H1 (cell line): ENCODE data around the gene CLDN16. TPM values are rescaled to one million over a fixed set of nuclear protein-coding genes. Genes with fewer than 3 reads are reported as not detected.

Source experiments
- CTCF ChIA-PET: fragments of 300-600 bp; sonication (Branson Sonifier 250); formaldehyde crosslinking; loops from one replicate; lab custom pipeline; 2021; ENCODE audit not compliant: partially characterized antibody; lab: Charles Lee
- POLR2A ChIA-PET: fragments of 300-600 bp; sonication (Branson Sonifier 250); formaldehyde crosslinking; loops from one replicate; lab custom pipeline; 2021; ENCODE audit warnings: inconsistent platforms; ENCODE audit not compliant: partially characterized antibody; lab: Charles Lee
- DNase-seq, 2 experiments: peaks; one replicate each; pipeline versions ENCODE4 v3.0.0 to v3.0.0-alpha.2; 2010 to 2022; ENCODE audit warnings: low spot score in 2 of 2, low read depth in 1 of 2, mixed read lengths in 1 of 2
- FAIRE-seq: peaks from 2 replicates; lab custom pipeline; 2011; peaks lifted over from hg19 to GRCh38; lab: Jason Lieb, UNC
- H2AFZ ChIP-seq: 2 replicates; pipeline ENCODE4 v1.8.1; 2012; ENCODE audit warnings: low read length, inconsistent platforms
- H2AK5ac ChIP-seq: 2 replicates; pipeline ENCODE4 v1.6.1; 2013; ENCODE audit warnings: low read depth, low read length
- H2BK120ac ChIP-seq: replicated peaks from 2 replicates; pipeline ENCODE3; 2013; ENCODE audit warnings: low read depth, low read length, inconsistent platforms
- H2BK12ac ChIP-seq: 2 replicates; pipeline ENCODE4 v1.6.1; 2013; ENCODE audit warnings: low read depth, low read length
- H2BK15ac ChIP-seq: 2 replicates; pipeline ENCODE4 v1.6.1; 2013; ENCODE audit warnings: low read length
- H2BK20ac ChIP-seq: 2 replicates; pipeline ENCODE4 v1.6.1; 2013; ENCODE audit warnings: low read length
- H2BK5ac ChIP-seq: 2 replicates; pipeline ENCODE4 v1.6.1; 2013; ENCODE audit warnings: low read depth, low read length
- H3K14ac ChIP-seq: 2 replicates; pipeline ENCODE4 v1.6.1; 2013; ENCODE audit warnings: inconsistent platforms; ENCODE audit not compliant: insufficient read length
- H3K18ac ChIP-seq: 2 replicates; pipeline ENCODE4 v1.6.1; 2013; ENCODE audit warnings: low read length; ENCODE audit errors: extremely low read depth
- H3K23ac ChIP-seq: 2 replicates; pipeline ENCODE4 v1.6.1; 2013; ENCODE audit warnings: inconsistent platforms; ENCODE audit not compliant: insufficient read length
- H3K23me2 ChIP-seq: 2 replicates; pipeline ENCODE4 v1.6.1; 2013; ENCODE audit warnings: low read depth, low read length
- H3K27ac ChIP-seq: 2 replicates; pipeline ENCODE4 v1.6.1; 2011; ENCODE audit warnings: low read depth, low read length, inconsistent platforms
- H3K27me3 ChIP-seq, 4 experiments: replicated peaks in 1 of 4; 1 replicate in 1 of 4; 2 replicates in 3 of 4; pipeline versions ENCODE4 v1.6.1 to v1.8.1; 2011 to 2013; ENCODE audit warnings: low read length in 3 of 4, mild to moderate bottlenecking in 3 of 4, inconsistent platforms in 2 of 4, mixed read lengths in 2 of 4, moderate library complexity in 1 of 4; ENCODE audit not compliant: control insufficient read depth in 3 of 4, insufficient read depth in 3 of 4; ENCODE audit errors: extremely low read depth in 1 of 4
- H3K36me3 ChIP-seq, 4 experiments: 2 replicates each; pipeline versions ENCODE4 v1.6.1 to v1.8.1; 2011 to 2013; ENCODE audit warnings: mild to moderate bottlenecking in 4 of 4, low read length in 3 of 4, moderate library complexity in 2 of 4, control low read depth in 1 of 4, inconsistent platforms in 1 of 4; ENCODE audit not compliant: insufficient read depth in 4 of 4, control insufficient read depth in 2 of 4
- H3K4ac ChIP-seq: replicated peaks from 2 replicates; pipeline ENCODE3; 2013; ENCODE audit warnings: low read length, low read depth, mixed read lengths, inconsistent platforms; ENCODE audit not compliant: insufficient read length
- H3K4me1 ChIP-seq, 4 experiments: replicated peaks in 1 of 4; 1 replicate in 1 of 4; 2 replicates in 3 of 4; pipeline versions ENCODE4 v1.6.1 to v1.8.1; 2011 to 2013; ENCODE audit warnings: low read length in 3 of 4, inconsistent platforms in 2 of 4, mixed read lengths in 1 of 4; ENCODE audit not compliant: insufficient read depth in 4 of 4, control insufficient read depth in 3 of 4
- H3K4me2 ChIP-seq, 2 experiments: 2 replicates each; pipeline versions ENCODE4 v1.6.1 to v1.8.1; 2011 to 2013; ENCODE audit warnings: low read depth in 2 of 2, low read length in 2 of 2, control low read depth in 1 of 2, inconsistent platforms in 1 of 2, mild to moderate bottlenecking in 1 of 2; ENCODE audit not compliant: insufficient read depth in 1 of 2
- H3K4me3 ChIP-seq, 4 experiments: fragments of 200-600, 300-600 bp in 1 of 4; sonication (generic), shearing (Covaris generic), sonication (Bioruptor Twin) in 1 of 4; 2 replicates each; pipeline versions ENCODE4 v1.5.1 to v1.8.1; 2011 to 2016; ENCODE audit warnings: low read length in 4 of 4, low read depth in 3 of 4, control low read depth in 2 of 4, inconsistent platforms in 2 of 4, mild to moderate bottlenecking in 2 of 4, mixed read lengths in 1 of 4, moderate library complexity in 1 of 4; ENCODE audit not compliant: insufficient read depth in 2 of 4; ENCODE audit errors: extremely low read depth in 1 of 4
- H3K56ac ChIP-seq: replicated peaks from 2 replicates; pipeline ENCODE3; 2013; ENCODE audit warnings: low read depth, mild to moderate bottlenecking, mixed read lengths, low read length, inconsistent platforms; ENCODE audit not compliant: insufficient read length
- H3K79me1 ChIP-seq: 2 replicates; pipeline ENCODE4 v1.6.1; 2013; ENCODE audit warnings: low read depth, low read length, control low read depth
- H3K79me2 ChIP-seq, 2 experiments: 2 replicates each; pipeline versions ENCODE4 v1.6.1 to v1.8.1; 2012 to 2013; ENCODE audit warnings: low read length in 2 of 2, mild to moderate bottlenecking in 2 of 2, inconsistent platforms in 1 of 2; ENCODE audit not compliant: insufficient read depth in 2 of 2, control insufficient read depth in 1 of 2
- H3K9ac ChIP-seq, 4 experiments: replicated peaks in 1 of 4; 1 replicate in 1 of 4; 2 replicates in 3 of 4; pipeline versions ENCODE4 v1.6.1 to v1.8.1; 2011 to 2013; ENCODE audit warnings: low read depth in 3 of 4, low read length in 3 of 4, control low read depth in 2 of 4, mild to moderate bottlenecking in 2 of 4, moderate library complexity in 2 of 4, inconsistent platforms in 1 of 4; ENCODE audit errors: extremely low read depth in 1 of 4
- H3K9me3 ChIP-seq, 2 experiments: 2 replicates each; pipeline versions ENCODE4 v1.6.1 to v1.8.1; 2012 to 2013; ENCODE audit warnings: mild to moderate bottlenecking in 2 of 2, moderate library complexity in 2 of 2, control low read depth in 1 of 2, inconsistent platforms in 1 of 2, low read depth in 1 of 2, low read length in 1 of 2, mixed read lengths in 1 of 2; ENCODE audit not compliant: insufficient read depth in 2 of 2
- H4K20me1 ChIP-seq, 2 experiments: replicated peaks in 1 of 2; 2 replicates each; pipeline versions ENCODE3 to v1.8.1; 2011 to 2013; ENCODE audit warnings: inconsistent platforms in 2 of 2, low read length in 2 of 2, mild to moderate bottlenecking in 1 of 2; ENCODE audit not compliant: insufficient read depth in 2 of 2, control insufficient read depth in 1 of 2
- H4K5ac ChIP-seq: 2 replicates; pipeline ENCODE4 v1.6.1; 2013; ENCODE audit warnings: low read length, low read depth, mixed read lengths, inconsistent platforms; ENCODE audit not compliant: insufficient read length
- H4K8ac ChIP-seq: 2 replicates; pipeline ENCODE4 v1.8.0; 2013; ENCODE audit warnings: mild to moderate bottlenecking, moderate library complexity, low read length, inconsistent platforms; ENCODE audit not compliant: insufficient read depth; ENCODE audit errors: extremely low read depth
- H4K91ac ChIP-seq: replicated peaks from 2 replicates; pipeline ENCODE3; 2013; ENCODE audit warnings: low read length, mixed read lengths, inconsistent platforms; ENCODE audit not compliant: insufficient read length
- BACH1 ChIP-seq: IDR thresholded peaks from 2 replicates; pipeline ENCODE4 v1.6.1; 2012; ENCODE audit warnings: low read length, improper control_type of control experiment
- BRCA1 ChIP-seq: IDR thresholded peaks from 2 replicates; pipeline ENCODE4 v1.6.1; 2012; ENCODE audit warnings: low read depth, low read length, improper control_type of control experiment
- CTBP2 ChIP-seq: IDR thresholded peaks from 2 replicates; pipeline ENCODE4 v1.7.0; 2011; ENCODE audit warnings: borderline replicate concordance, mild to moderate bottlenecking, moderate library complexity, mixed read lengths, low read length; ENCODE audit not compliant: insufficient read depth, insufficient read length
- EP300 ChIP-seq, 2 experiments: IDR thresholded peaks; 1 replicate in 1 of 2; 2 replicates in 1 of 2; pipeline ENCODE4 v1.6.1; 2011 to 2012; ENCODE audit warnings: low read depth in 2 of 2, low read length in 2 of 2, mild to moderate bottlenecking in 2 of 2, borderline replicate concordance in 1 of 2, inconsistent platforms in 1 of 2, moderate library complexity in 1 of 2
- JUND ChIP-seq: IDR thresholded peaks from 2 replicates; pipeline ENCODE4 v1.6.1; 2011; ENCODE audit warnings: mild to moderate bottlenecking, improper control_type of control experiment, low read length
- SIX5 ChIP-seq: IDR thresholded peaks from 2 replicates; pipeline ENCODE4 v1.6.1; 2011; ENCODE audit warnings: mild to moderate bottlenecking, low read depth, low read length
- TCF12 ChIP-seq: IDR thresholded peaks from 2 replicates; pipeline ENCODE4 v1.6.1; 2011; ENCODE audit warnings: low read depth, mild to moderate bottlenecking, low read length
- WGBS, 2 experiments: shearing (Covaris generic) in 1 of 2; methylation state at CpG; one replicate each; pipeline versions ENCODE4 v1.1.6 to v1.1.7; 2013 to 2015; ENCODE audit warnings: low lambda C conversion rate in 2 of 2, mixed read lengths in 2 of 2, inconsistent platforms in 1 of 2, low coverage in 1 of 2, missing lambda C conversion rate in 1 of 2; ENCODE audit not compliant: insufficient replicate concordance in 2 of 2, insufficient coverage in 1 of 2, insufficient read length in 1 of 2; ENCODE audit errors: extremely low coverage in 1 of 2, missing lambda C conversion rate in 1 of 2; 5-methylcytosine and 5-hydroxymethylcytosine counted together
- polyA plus RNA-seq, 7 experiments: library from polyadenylated mRNA; depleted of rRNA in 3 of 7; stranded (reverse) in 5 of 7; unstranded in 2 of 7; fragments of >200 nt in 5 of 7; fragments of 200-250 nt in 2 of 7; gene quantifications; 1 replicate in 5 of 7; 2 replicates in 1 of 7; 4 replicates in 1 of 7; pipeline versions ENCODE4 v1.2.1 to v1.2.3, GENCODE V29; 2011 to 2013; ENCODE audit warnings: missing spikeins in 2 of 7, mixed read lengths in 2 of 7
- total RNA-seq: library from RNA; stranded (reverse); fragmentation: NEBNext Ultra II Directional; extraction: Animal tissue kit (Norgen Biotek cat#: 25700); gene quantifications from 2 replicates; pipeline ENCODE4 v1.2.1, GENCODE V29; 2021
- TF ChIP-seq, protein P1 (sequence below): IDR thresholded peaks from 2 replicates; pipeline ENCODE4 v1.6.1; 2012; ENCODE audit warnings: inconsistent platforms

The CLDN16 gene
- total and polyA plus RNA-seq, 2 of the 8 experiments (the other 6 are each of a cell fraction or from before 2014, with no cell fraction given): not detected

DNA sequence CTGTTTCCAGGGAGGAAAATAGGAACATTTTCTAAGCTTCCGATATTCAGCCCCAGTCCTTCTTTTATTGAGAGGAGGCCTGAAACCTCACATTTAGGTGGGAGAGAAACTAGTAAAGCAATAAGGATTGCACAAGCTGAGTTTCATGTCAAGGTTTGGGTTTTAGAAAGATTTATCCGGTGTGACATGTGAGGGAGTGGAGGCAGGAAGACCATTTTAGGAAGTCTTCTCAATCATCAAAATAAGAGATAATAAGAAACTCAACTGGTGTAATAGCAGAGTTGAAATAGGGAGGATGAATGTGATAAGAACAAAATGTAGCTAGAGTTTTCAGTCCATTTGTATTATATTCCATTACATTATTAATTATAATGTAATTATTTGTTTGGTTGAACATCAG, 27.7 kb upstream of the CLDN16 start:
- Histone ChIP-seq H3K4me2 (no peak overlapping the region), H3K4me1 (peaks cover 0 to 9% (median 2%) of the 10 kb centered on the region in 4 experiments; a peak in 2 of 7 replicates), H3K18ac (no peak overlapping the region), H3K27me3 (no peaks in the 10 kb centered on the region; a peak in 1 of 7 replicates), H2BK15ac (no peak overlapping the region), H4K8ac (no peak overlapping the region), H3K23ac (no peak overlapping the region), H2AFZ (no peak overlapping the region), H3K9ac (no peak overlapping the region), H4K91ac (no peak overlapping the region), H3K79me2 (no peaks in the 10 kb centered on the region), H3K14ac (no peak overlapping the region), H2BK20ac (no peak overlapping the region), H4K20me1 (no peaks in the 10 kb centered on the region), H4K5ac (no peak overlapping the region), H3K79me1 (no peaks in the 10 kb centered on the region), H3K56ac (no peak overlapping the region), H2BK12ac (no peak overlapping the region), H3K36me3 (no peaks in the 10 kb centered on the region), H2BK120ac (no peak overlapping the region), H3K23me2 (no peaks in the 10 kb centered on the region), H3K4me3 (no peak overlapping the region), H3K27ac (no peak overlapping the region), H2AK5ac (no peak overlapping the region), H2BK5ac (no peak overlapping the region; the same call in 1 of the 2 replicates), H3K9me3 (no peaks in the 10 kb centered on the region), H3K4ac (no peak overlapping the region)
- ChIA-PET POLR2A (no interaction called here), CTCF (interaction anchor here (0.6 to 2.5 kb wide), 7 partner anchors 8 to 447 kb away, joined by 3 to 9 read pairs (median 4); no protein-coding TSS in a partner anchor)
- DNase-seq: no peak
- 96% methylated on average over 2 of the region's 2 CpGs; no CpG with 5 or more reads in 1 of the 2 experiments for WGBS, 2 experiments
- FAIRE-seq: no peak
- no peak for TF ChIP-seq SIX5
- no peak for TF ChIP-seq JUND
- no peak for TF ChIP-seq CTBP2
- TF ChIP-seq, protein P1, sequence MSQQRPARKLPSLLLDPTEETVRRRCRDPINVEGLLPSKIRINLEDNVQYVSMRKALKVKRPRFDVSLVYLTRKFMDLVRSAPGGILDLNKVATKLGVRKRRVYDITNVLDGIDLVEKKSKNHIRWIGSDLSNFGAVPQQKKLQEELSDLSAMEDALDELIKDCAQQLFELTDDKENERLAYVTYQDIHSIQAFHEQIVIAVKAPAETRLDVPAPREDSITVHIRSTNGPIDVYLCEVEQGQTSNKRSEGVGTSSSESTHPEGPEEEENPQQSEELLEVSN: no peak
- TF ChIP-seq TCF12: no peak
- no peak for TF ChIP-seq BRCA1
- TF ChIP-seq EP300 (IDR thresholded peaks at IDR 0.05; ENCODE audit: borderline replicate concordance in 1 of 2, low read depth in 2 of 2, low read length in 2 of 2): no peak
- no peak for TF ChIP-seq BACH1
